Endothelial cell of umbilical vein (primary cell): ENCODE measurements around the gene HAUS7. TPM values are rescaled to one million over a fixed set of nuclear protein-coding genes. Genes with fewer than 3 reads are reported as not detected.

ENCODE experiments used
- BruUV-seq: library from RNA; stranded (reverse); fragments of 400-500 nt; replicated peaks from 2 replicates; lab custom pipeline; 2021; lab: Mats Ljungman, UMichigan
- CTCF ChIA-PET: fragments of 300-600, 350-600 bp; sonication (Branson Sonifier 250); formaldehyde crosslinking; loops from one replicate; lab custom pipeline; 2021; ENCODE audit warnings: antibody characterized with exemption, inconsistent platforms; lab: Charles Lee
- POLR2A ChIA-PET: fragments of 300-600, 350-600 bp; sonication (Branson Sonifier 250); formaldehyde crosslinking; loops from one replicate; lab custom pipeline; 2021; ENCODE audit warnings: antibody characterized with exemption, inconsistent platforms; lab: Charles Lee
- DNase-seq: peaks from one replicate; pipeline ENCODE4 v3.0.0-alpha.2; 2011; ENCODE audit warnings: low read depth, low spot score
- FAIRE-seq: peaks from 2 replicates; lab custom pipeline; 2011; peaks lifted over from hg19 to GRCh38; lab: Jason Lieb, UNC
- H2AFZ ChIP-seq: 2 replicates; pipeline ENCODE4 v1.6.0; 2012; ENCODE audit warnings: low read depth, low read length, control low read depth, inconsistent platforms
- H3K27ac ChIP-seq: 2 replicates; pipeline ENCODE4 v1.5.1; 2011; ENCODE audit warnings: low read depth, mild to moderate bottlenecking, control low read depth, low read length, moderate library complexity; ENCODE audit not compliant: insufficient read depth
- H3K27me3 ChIP-seq, 2 experiments: 2 replicates each; pipeline versions ENCODE4 v1.6.0 to v1.6.1; 2011; ENCODE audit warnings: low read length in 2 of 2, mixed read lengths in 1 of 2; ENCODE audit not compliant: control insufficient read depth in 2 of 2, insufficient read depth in 2 of 2
- H3K36me3 ChIP-seq, 2 experiments: 2 replicates in 1 of 2; 3 replicates in 1 of 2; pipeline ENCODE4 v1.5.1; 2011; ENCODE audit warnings: low read length in 2 of 2, mild to moderate bottlenecking in 1 of 2, moderate library complexity in 1 of 2; ENCODE audit not compliant: control insufficient read depth in 2 of 2, insufficient read depth in 2 of 2; ENCODE audit errors: extremely low read depth in 1 of 2
- H3K4me1 ChIP-seq: 3 replicates; pipeline ENCODE4 v1.5.1; 2011; ENCODE audit warnings: mild to moderate bottlenecking, low read length; ENCODE audit not compliant: control insufficient read depth, insufficient read depth; ENCODE audit errors: extremely low read depth
- H3K4me2 ChIP-seq: 2 replicates; pipeline ENCODE4 v1.6.1; 2011; ENCODE audit warnings: low read length, control low read depth, mixed read lengths; ENCODE audit not compliant: insufficient read depth
- H3K4me3 ChIP-seq, 3 experiments: fragments of 200-600 bp in 1 of 3; sonication (generic), shearing (Covaris generic) in 1 of 3; replicated peaks in 1 of 3; 2 replicates each; pipeline ENCODE4 v1.5.1; 2011 to 2016; ENCODE audit warnings: control low read depth in 3 of 3, low read length in 3 of 3, mild to moderate bottlenecking in 2 of 3, inconsistent platforms in 1 of 3, low read depth in 1 of 3, moderate library complexity in 1 of 3; ENCODE audit not compliant: insufficient read depth in 1 of 3
- H3K79me2 ChIP-seq: 2 replicates; pipeline ENCODE4 v1.6.0; 2012; ENCODE audit warnings: low read length, inconsistent platforms; ENCODE audit not compliant: control insufficient read depth, insufficient read depth
- H3K9ac ChIP-seq: replicated peaks from 2 replicates; pipeline ENCODE3; 2011; ENCODE audit warnings: low read length, control low read depth; ENCODE audit not compliant: insufficient read depth; ENCODE audit errors: extremely low read depth
- H3K9me1 ChIP-seq: replicated peaks from 3 replicates; pipeline ENCODE4 v1.6.0; 2011; ENCODE audit warnings: mild to moderate bottlenecking, low read length; ENCODE audit not compliant: control insufficient read depth, insufficient read depth; ENCODE audit errors: extremely low read depth
- H3K9me3 ChIP-seq: replicated peaks from 2 replicates; pipeline ENCODE4 v1.5.1; 2012; ENCODE audit warnings: low read length, inconsistent platforms; ENCODE audit not compliant: control insufficient read depth, insufficient read depth
- H4K20me1 ChIP-seq: replicated peaks from 2 replicates; pipeline ENCODE3; 2011; ENCODE audit warnings: mild to moderate bottlenecking, low read length; ENCODE audit not compliant: control insufficient read depth, insufficient read depth; ENCODE audit errors: extremely low read depth
- CTCF ChIP-seq, 2 donors: IDR thresholded peaks; 1 replicate in 1 of 2; 2 replicates in 1 of 2; pipeline ENCODE4 v1.5.1; 2011; ENCODE audit warnings: low read length in 2 of 2, mild to moderate bottlenecking in 2 of 2, moderate library complexity in 2 of 2, control low read depth in 1 of 2, inconsistent platforms in 1 of 2, low read depth in 1 of 2; ENCODE audit not compliant: insufficient read depth in 1 of 2; ENCODE audit errors: extremely low read depth in 1 of 2
- EZH2 ChIP-seq: IDR thresholded peaks from 2 replicates; pipeline ENCODE4 v1.6.1; 2012; ENCODE audit warnings: borderline replicate concordance, low read depth, mild to moderate bottlenecking, moderate library complexity, low read length, inconsistent platforms; ENCODE audit not compliant: severe bottlenecking
- FOS ChIP-seq: IDR thresholded peaks from 2 replicates; pipeline ENCODE4 v1.6.1; 2011; ENCODE audit warnings: mild to moderate bottlenecking, low read length, moderate library complexity, borderline replicate concordance; ENCODE audit not compliant: insufficient read depth
- GATA2 ChIP-seq: IDR thresholded peaks from 2 replicates; pipeline ENCODE4 v1.7.0; 2011; ENCODE audit warnings: low read depth, mild to moderate bottlenecking, moderate library complexity, mixed read lengths, low read length; ENCODE audit not compliant: insufficient read length, insufficient read depth
- JUN ChIP-seq: IDR thresholded peaks from 2 replicates; pipeline ENCODE4 v1.6.1; 2011; ENCODE audit warnings: borderline replicate concordance, low read depth; ENCODE audit not compliant: insufficient read length, insufficient read depth
- MAX ChIP-seq: IDR thresholded peaks from 2 replicates; pipeline ENCODE4 v1.6.1; 2011; ENCODE audit not compliant: insufficient read depth, insufficient read length
- MYC ChIP-seq: IDR thresholded peaks from one replicate; pipeline ENCODE4 v1.6.1; 2011; ENCODE audit warnings: mild to moderate bottlenecking, low read depth, low read length
- POLR2A ChIP-seq: IDR thresholded peaks from 2 replicates; pipeline ENCODE4 v1.6.1; 2012; ENCODE audit warnings: low read depth, mild to moderate bottlenecking, control low read depth, low read length
- POLR2AphosphoS5 ChIP-seq: IDR thresholded peaks from 2 replicates; pipeline ENCODE4 v1.6.1; 2012; ENCODE audit warnings: low read depth, mild to moderate bottlenecking, control low read depth, low read length, moderate library complexity; ENCODE audit not compliant: insufficient read depth
- dilution Hi-C: fragments of 300-500 bp; cut with MboI; formaldehyde crosslinking; loops from one replicate; pipeline ENCODE4 v1.15.0; 2019; ENCODE audit warnings: low sequenced_read_pairs; ENCODE audit not compliant: extremely low pct_ligation_motif_present
- intact Hi-C: fragments of 100-400 bp; cut with micrococcal nuclease; formaldehyde crosslinking; loops from one replicate; pipeline ENCODE4 v1.10.0; 2022
- polyA plus RNA-seq, 4 experiments: library from polyadenylated mRNA; depleted of rRNA in 3 of 4; stranded (reverse) in 3 of 4; unstranded in 1 of 4; fragments of >200 nt; gene quantifications; 2 replicates each; pipeline versions ENCODE4 v1.2.1 to v1.2.3, GENCODE V29; 2011 to 2012; ENCODE audit warnings: missing spikeins in 1 of 4
- total RNA-seq: library from RNA; stranded (reverse); gene quantifications from 2 replicates; pipeline ENCODE4 v1.2.3, GENCODE V29; 2021

HAUS7 gene
- total and polyA plus RNA-seq, 2 donors (not counting 3 experiments of a cell fraction or from before 2014, with no cell fraction given), result 31.0 to 46.4 TPM

- intact Hi-C loops, result no loop called here
- TF ChIP-seq EZH2, result no peak
- dilution Hi-C loops, result no loop called here
Observed at GRCh38 chrX:153410373-153410772, 60.0 kb downstream of the HAUS7 start.

GRCh38 chrX:153409414-153410101 lies 60.8 kb downstream of the HAUS7 start:
- no peaks in the 10 kb centered on the region for H3K9me3 ChIP-seq
- no peak for TF ChIP-seq GATA2
- no peak for TF ChIP-seq POLR2AphosphoS5
- TF ChIP-seq FOS, result no peak
- TF ChIP-seq JUN, result no peak
- TF ChIP-seq MAX, result no peak
- no peak for TF ChIP-seq POLR2A
- no peak for TF ChIP-seq EZH2
- TF ChIP-seq CTCF (IDR thresholded peaks at IDR 0.05; ENCODE audit: extremely low read depth in 1 of 2, insufficient read depth in 1 of 2, low read depth in 1 of 2, low read length in 2 of 2), result no peak
- no peak for TF ChIP-seq MYC
- H4K20me1 ChIP-seq, result no peaks in the 10 kb centered on the region
- no peaks in the 10 kb centered on the region for H3K79me2 ChIP-seq
- H2AFZ ChIP-seq, result no peak overlapping the region
- dilution Hi-C loops (no loop called here), intact Hi-C loops (no loop called here)
- H3K4me3 ChIP-seq, result no peak overlapping the region
- no peaks in the 10 kb centered on the region for H3K36me3 ChIP-seq
- no peaks in the 10 kb centered on the region for H3K27me3 ChIP-seq
- DNase-seq (no peak), FAIRE-seq (no peak)
- H3K9me1 ChIP-seq, result no peaks in the 10 kb centered on the region
- ChIA-PET POLR2A (no interaction called here), CTCF (no interaction called here)
- H3K4me2 ChIP-seq, result no peak overlapping the region
- no peak overlapping the region for H3K9ac ChIP-seq
- no TSS peak for BruUV-seq
- H3K4me1 ChIP-seq, result peaks cover 6% of the 10 kb centered on the region
- H3K27ac ChIP-seq, result no peak overlapping the region

More at GRCh38 chrX:153410373-153410772, 60.0 kb downstream of the HAUS7 start:
- H3K27me3 ChIP-seq, result no peaks in the 10 kb centered on the region
- no peaks in the 10 kb centered on the region for H3K79me2 ChIP-seq
- no TSS peak for BruUV-seq
- FAIRE-seq (no peak), DNase-seq (no peak)
- H3K9ac ChIP-seq, result no peak overlapping the region
- CTCF ChIA-PET, result no interaction called here
- POLR2A ChIA-PET, result no interaction called here
- H4K20me1 ChIP-seq, result no peaks in the 10 kb centered on the region
- no peaks in the 10 kb centered on the region for H3K9me1 ChIP-seq
- no peaks in the 10 kb centered on the region for H3K9me3 ChIP-seq
- no peak overlapping the region for H3K4me2 ChIP-seq
- H3K27ac ChIP-seq, result no peak overlapping the region
- H2AFZ ChIP-seq, result no peak overlapping the region
- no peak overlapping the region for H3K4me3 ChIP-seq
- peaks cover 6% of the 10 kb centered on the region for H3K4me1 ChIP-seq
- no peaks in the 10 kb centered on the region for H3K36me3 ChIP-seq
